Putamen (tissue), 1 donor: ENCODE data around the gene RIPOR2.
"Not testable (repeated sequence)": the region's sequence is repeated elsewhere in the genome, so short reads cannot be mapped to it uniquely, and the experiment has no call there.

Source experiments
- DNase-seq: peaks from one replicate; pipeline ENCODE4 v3.0.0-alpha.2; 2016; ENCODE audit warnings: low spot score

The RIPOR2 gene

GRCh38 chr6:24799541-24799915 lies 136.2 kb downstream of the RIPOR2 start:
- no peak for DNase-seq

- peak; percentile 31 for DNase-seq
These were observed 136.8 kb downstream of the RIPOR2 start, which contains the start of gene ARMH2 for GRCh38 chr6:24798740-24799540. ARMH2 (minus strand) TSS chr6:24798917; CDS start chr6:24798857, 60 bp downstream.

- no peak for DNase-seq
These were observed 138.1 kb downstream of the RIPOR2 start for GRCh38 chr6:24797596-24798216.

GRCh38 chr6:24796616-24797290 lies 139.0 kb downstream of the RIPOR2 start:
- DNase-seq: no peak

GRCh38 chr6:24795106-24795505 lies 140.7 kb downstream of the RIPOR2 start:
- DNase-seq: no peak

- no peak for DNase-seq
These were observed 147.6 kb downstream of the RIPOR2 start for GRCh38 chr6:24788031-24788665.

GRCh38 chr6:24780206-24780605 lies 155.6 kb downstream of the RIPOR2 start:
- no peak for DNase-seq

- DNase-seq: no peak
These were observed 156.2 kb downstream of the RIPOR2 start for GRCh38 chr6:24779416-24780016.

- DNase-seq: no peak
These were observed 156.9 kb downstream of the RIPOR2 start for GRCh38 chr6:24778878-24779277.

- DNase-seq: no peak
These were observed 157.6 kb downstream of the RIPOR2 start for GRCh38 chr6:24778121-24778520.

GRCh38 chr6:24777227-24777626 lies 158.5 kb downstream of the RIPOR2 start:
- DNase-seq: no peak

- no peak for DNase-seq
These were observed 160.2 kb downstream of the RIPOR2 start for GRCh38 chr6:24775520-24776058.

GRCh38 chr6:24774696-24775519 lies 160.9 kb downstream of the RIPOR2 start, which contains the start of gene GMNN:
GMNN (plus strand) TSS chr6:24774937; CDS start chr6:24777247, 2,310 bp downstream.
- DNase-seq: peak; percentile 97

GRCh38 chr6:24768361-24768760 lies 167.4 kb downstream of the RIPOR2 start:
- DNase-seq: no peak

- DNase-seq: no peak
These were observed 168.9 kb downstream of the RIPOR2 start for GRCh38 chr6:24766680-24767462.

- not testable (repeated sequence) for DNase-seq
These were observed 169.8 kb downstream of the RIPOR2 start for GRCh38 chr6:24765968-24766367.

- DNase-seq: not testable (repeated sequence)
These were observed 170.6 kb downstream of the RIPOR2 start for GRCh38 chr6:24764833-24765828.

- no peak for DNase-seq
These were observed 172.2 kb downstream of the RIPOR2 start for GRCh38 chr6:24763578-24763977.

GRCh38 chr6:24761851-24762250 lies 173.9 kb downstream of the RIPOR2 start:
- DNase-seq: no peak
